Endothelial cell of umbilical vein (primary cell): ENCODE data around the gene CPA2. TPM values are rescaled to one million over a fixed set of nuclear protein-coding genes. Genes with fewer than 3 reads are reported as not detected.

Source experiments
- BruUV-seq: library from RNA; stranded (reverse); fragments of 400-500 nt; replicated peaks from 2 replicates; lab custom pipeline; 2021; lab: Mats Ljungman, UMichigan
- CTCF ChIA-PET: fragments of 300-600, 350-600 bp; sonication (Branson Sonifier 250); formaldehyde crosslinking; loops from one replicate; lab custom pipeline; 2021; ENCODE audit warnings: antibody characterized with exemption, inconsistent platforms; lab: Charles Lee
- POLR2A ChIA-PET: fragments of 300-600, 350-600 bp; sonication (Branson Sonifier 250); formaldehyde crosslinking; loops from one replicate; lab custom pipeline; 2021; ENCODE audit warnings: antibody characterized with exemption, inconsistent platforms; lab: Charles Lee
- DNase-seq: peaks from one replicate; pipeline ENCODE4 v3.0.0-alpha.2; 2011; ENCODE audit warnings: low read depth, low spot score
- FAIRE-seq: peaks from 2 replicates; lab custom pipeline; 2011; peaks lifted over from hg19 to GRCh38; lab: Jason Lieb, UNC
- H2AFZ ChIP-seq: 2 replicates; pipeline ENCODE4 v1.6.0; 2012; ENCODE audit warnings: low read depth, low read length, control low read depth, inconsistent platforms
- H3K27ac ChIP-seq: 2 replicates; pipeline ENCODE4 v1.5.1; 2011; ENCODE audit warnings: low read depth, mild to moderate bottlenecking, control low read depth, low read length, moderate library complexity; ENCODE audit not compliant: insufficient read depth
- H3K27me3 ChIP-seq, 2 experiments: 2 replicates each; pipeline versions ENCODE4 v1.6.0 to v1.6.1; 2011; ENCODE audit warnings: low read length in 2 of 2, mixed read lengths in 1 of 2; ENCODE audit not compliant: control insufficient read depth in 2 of 2, insufficient read depth in 2 of 2
- H3K36me3 ChIP-seq, 2 experiments: 2 replicates in 1 of 2; 3 replicates in 1 of 2; pipeline ENCODE4 v1.5.1; 2011; ENCODE audit warnings: low read length in 2 of 2, mild to moderate bottlenecking in 1 of 2, moderate library complexity in 1 of 2; ENCODE audit not compliant: control insufficient read depth in 2 of 2, insufficient read depth in 2 of 2; ENCODE audit errors: extremely low read depth in 1 of 2
- H3K4me1 ChIP-seq: 3 replicates; pipeline ENCODE4 v1.5.1; 2011; ENCODE audit warnings: mild to moderate bottlenecking, low read length; ENCODE audit not compliant: control insufficient read depth, insufficient read depth; ENCODE audit errors: extremely low read depth
- H3K4me2 ChIP-seq: 2 replicates; pipeline ENCODE4 v1.6.1; 2011; ENCODE audit warnings: low read length, control low read depth, mixed read lengths; ENCODE audit not compliant: insufficient read depth
- H3K4me3 ChIP-seq, 3 experiments: fragments of 200-600 bp in 1 of 3; sonication (generic), shearing (Covaris generic) in 1 of 3; replicated peaks in 1 of 3; 2 replicates each; pipeline ENCODE4 v1.5.1; 2011 to 2016; ENCODE audit warnings: control low read depth in 3 of 3, low read length in 3 of 3, mild to moderate bottlenecking in 2 of 3, inconsistent platforms in 1 of 3, low read depth in 1 of 3, moderate library complexity in 1 of 3; ENCODE audit not compliant: insufficient read depth in 1 of 3
- H3K79me2 ChIP-seq: 2 replicates; pipeline ENCODE4 v1.6.0; 2012; ENCODE audit warnings: low read length, inconsistent platforms; ENCODE audit not compliant: control insufficient read depth, insufficient read depth
- H3K9ac ChIP-seq: replicated peaks from 2 replicates; pipeline ENCODE3; 2011; ENCODE audit warnings: low read length, control low read depth; ENCODE audit not compliant: insufficient read depth; ENCODE audit errors: extremely low read depth
- H3K9me1 ChIP-seq: replicated peaks from 3 replicates; pipeline ENCODE4 v1.6.0; 2011; ENCODE audit warnings: mild to moderate bottlenecking, low read length; ENCODE audit not compliant: control insufficient read depth, insufficient read depth; ENCODE audit errors: extremely low read depth
- H3K9me3 ChIP-seq: replicated peaks from 2 replicates; pipeline ENCODE4 v1.5.1; 2012; ENCODE audit warnings: low read length, inconsistent platforms; ENCODE audit not compliant: control insufficient read depth, insufficient read depth
- H4K20me1 ChIP-seq: replicated peaks from 2 replicates; pipeline ENCODE3; 2011; ENCODE audit warnings: mild to moderate bottlenecking, low read length; ENCODE audit not compliant: control insufficient read depth, insufficient read depth; ENCODE audit errors: extremely low read depth
- EZH2 ChIP-seq: IDR thresholded peaks from 2 replicates; pipeline ENCODE4 v1.6.1; 2012; ENCODE audit warnings: borderline replicate concordance, low read depth, mild to moderate bottlenecking, moderate library complexity, low read length, inconsistent platforms; ENCODE audit not compliant: severe bottlenecking
- FOS ChIP-seq: IDR thresholded peaks from 2 replicates; pipeline ENCODE4 v1.6.1; 2011; ENCODE audit warnings: mild to moderate bottlenecking, low read length, moderate library complexity, borderline replicate concordance; ENCODE audit not compliant: insufficient read depth
- GATA2 ChIP-seq: IDR thresholded peaks from 2 replicates; pipeline ENCODE4 v1.7.0; 2011; ENCODE audit warnings: low read depth, mild to moderate bottlenecking, moderate library complexity, mixed read lengths, low read length; ENCODE audit not compliant: insufficient read length, insufficient read depth
- JUN ChIP-seq: IDR thresholded peaks from 2 replicates; pipeline ENCODE4 v1.6.1; 2011; ENCODE audit warnings: borderline replicate concordance, low read depth; ENCODE audit not compliant: insufficient read length, insufficient read depth
- MAX ChIP-seq: IDR thresholded peaks from 2 replicates; pipeline ENCODE4 v1.6.1; 2011; ENCODE audit not compliant: insufficient read depth, insufficient read length
- MYC ChIP-seq: IDR thresholded peaks from one replicate; pipeline ENCODE4 v1.6.1; 2011; ENCODE audit warnings: mild to moderate bottlenecking, low read depth, low read length
- POLR2A ChIP-seq: IDR thresholded peaks from 2 replicates; pipeline ENCODE4 v1.6.1; 2012; ENCODE audit warnings: low read depth, mild to moderate bottlenecking, control low read depth, low read length
- POLR2AphosphoS5 ChIP-seq: IDR thresholded peaks from 2 replicates; pipeline ENCODE4 v1.6.1; 2012; ENCODE audit warnings: low read depth, mild to moderate bottlenecking, control low read depth, low read length, moderate library complexity; ENCODE audit not compliant: insufficient read depth
- dilution Hi-C: fragments of 300-500 bp; cut with MboI; formaldehyde crosslinking; loops from one replicate; pipeline ENCODE4 v1.15.0; 2019; ENCODE audit warnings: low sequenced_read_pairs; ENCODE audit not compliant: extremely low pct_ligation_motif_present
- intact Hi-C: fragments of 100-400 bp; cut with micrococcal nuclease; formaldehyde crosslinking; loops from one replicate; pipeline ENCODE4 v1.10.0; 2022
- polyA plus RNA-seq, 4 experiments: library from polyadenylated mRNA; depleted of rRNA in 3 of 4; stranded (reverse) in 3 of 4; unstranded in 1 of 4; fragments of >200 nt; gene quantifications; 2 replicates each; pipeline versions ENCODE4 v1.2.1 to v1.2.3, GENCODE V29; 2011 to 2012; ENCODE audit warnings: missing spikeins in 1 of 4
- total RNA-seq: library from RNA; stranded (reverse); gene quantifications from 2 replicates; pipeline ENCODE4 v1.2.3, GENCODE V29; 2021
- TF ChIP-seq, protein P1 (sequence below), 2 donors: IDR thresholded peaks; 1 replicate in 1 of 2; 2 replicates in 1 of 2; pipeline ENCODE4 v1.5.1; 2011; ENCODE audit warnings: low read length in 2 of 2, mild to moderate bottlenecking in 2 of 2, moderate library complexity in 2 of 2, control low read depth in 1 of 2, inconsistent platforms in 1 of 2, low read depth in 1 of 2; ENCODE audit not compliant: insufficient read depth in 1 of 2; ENCODE audit errors: extremely low read depth in 1 of 2

The CPA2 gene
- total and polyA plus RNA-seq, 2 donors (not counting 3 experiments of a cell fraction or from before 2014, with no cell fraction given) = not detected

DNA sequence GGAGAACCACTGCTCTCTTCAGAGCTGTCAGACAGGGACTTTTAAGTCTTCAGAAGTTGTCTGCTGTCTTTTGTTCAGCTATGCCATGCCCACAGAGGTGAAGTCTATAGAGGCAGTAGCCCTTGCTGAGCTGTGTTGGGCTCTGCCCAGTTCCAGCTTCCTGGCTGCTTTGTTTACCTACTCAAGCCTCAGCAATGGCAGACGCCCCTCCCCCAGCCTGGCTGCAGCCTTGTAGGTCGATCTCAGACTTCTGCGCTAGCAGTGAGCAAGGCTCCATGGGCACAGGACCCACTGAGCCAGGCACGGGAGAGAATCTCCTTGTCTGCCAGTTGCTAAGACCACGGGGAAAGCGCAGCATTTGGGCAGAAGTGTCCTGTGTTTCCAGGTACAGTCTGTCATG lies 12.1 kb upstream of the CPA2 start:
- no peaks in the 10 kb centered on the region for H3K27me3 ChIP-seq
- BruUV-seq = no TSS peak
- intact Hi-C loops (no loop called here), dilution Hi-C loops (no loop called here)
- H3K79me2 ChIP-seq = no peaks in the 10 kb centered on the region
- H4K20me1 ChIP-seq = no peaks in the 10 kb centered on the region
- FAIRE-seq (no peak), DNase-seq (no peak)
- H2AFZ ChIP-seq = no peak overlapping the region
- no peak overlapping the region for H3K9ac ChIP-seq
- ChIA-PET CTCF (no interaction called here), POLR2A (no interaction called here)
- H3K36me3 ChIP-seq = no peaks in the 10 kb centered on the region
- no peak overlapping the region for H3K4me3 ChIP-seq
- H3K27ac ChIP-seq = no peak overlapping the region
- no peaks in the 10 kb centered on the region for H3K9me1 ChIP-seq
- H3K4me1 ChIP-seq = no peaks in the 10 kb centered on the region
- no peak for TF ChIP-seq GATA2
- TF ChIP-seq, protein P1, sequence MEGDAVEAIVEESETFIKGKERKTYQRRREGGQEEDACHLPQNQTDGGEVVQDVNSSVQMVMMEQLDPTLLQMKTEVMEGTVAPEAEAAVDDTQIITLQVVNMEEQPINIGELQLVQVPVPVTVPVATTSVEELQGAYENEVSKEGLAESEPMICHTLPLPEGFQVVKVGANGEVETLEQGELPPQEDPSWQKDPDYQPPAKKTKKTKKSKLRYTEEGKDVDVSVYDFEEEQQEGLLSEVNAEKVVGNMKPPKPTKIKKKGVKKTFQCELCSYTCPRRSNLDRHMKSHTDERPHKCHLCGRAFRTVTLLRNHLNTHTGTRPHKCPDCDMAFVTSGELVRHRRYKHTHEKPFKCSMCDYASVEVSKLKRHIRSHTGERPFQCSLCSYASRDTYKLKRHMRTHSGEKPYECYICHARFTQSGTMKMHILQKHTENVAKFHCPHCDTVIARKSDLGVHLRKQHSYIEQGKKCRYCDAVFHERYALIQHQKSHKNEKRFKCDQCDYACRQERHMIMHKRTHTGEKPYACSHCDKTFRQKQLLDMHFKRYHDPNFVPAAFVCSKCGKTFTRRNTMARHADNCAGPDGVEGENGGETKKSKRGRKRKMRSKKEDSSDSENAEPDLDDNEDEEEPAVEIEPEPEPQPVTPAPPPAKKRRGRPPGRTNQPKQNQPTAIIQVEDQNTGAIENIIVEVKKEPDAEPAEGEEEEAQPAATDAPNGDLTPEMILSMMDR (IDR thresholded peaks at IDR 0.05; ENCODE audit: extremely low read depth in 1 of 2, insufficient read depth in 1 of 2, low read depth in 1 of 2, low read length in 2 of 2) = no peak
- TF ChIP-seq MYC = no peak
- no peak for TF ChIP-seq EZH2
- TF ChIP-seq FOS = no peak
- TF ChIP-seq JUN = no peak
- no peak for TF ChIP-seq MAX
- no peak for TF ChIP-seq POLR2AphosphoS5
- no peak for TF ChIP-seq POLR2A
- no peak overlapping the region for H3K4me2 ChIP-seq
- H3K9me3 ChIP-seq = no peaks in the 10 kb centered on the region
